GM23338 (cell line): ENCODE results near the gene ATXN7. TPM values are rescaled to one million over a fixed set of nuclear protein-coding genes. Genes with fewer than 3 reads are reported as not detected.

Experiments used
- ATAC-seq: fragments of 200-7000 bp; cut with Tn5 transposase; 3 replicates; pipeline ENCODE4 v1.9.1; 2020
- DNase-seq: peaks from one replicate; pipeline ENCODE4 v3.0.0-alpha.2; 2015; ENCODE audit warnings: low spot score
- H2AFZ ChIP-seq: fragments of 200-600 bp; sonication (generic); 2 replicates; pipeline ENCODE4 v1.8.0; 2016; ENCODE audit warnings: antibody characterized with exemption, mild to moderate bottlenecking, moderate library complexity
- H3F3A ChIP-seq: fragments of 200-600 bp; sonication (generic); replicated peaks from 2 replicates; pipeline ENCODE4 v1.8.0; 2017; ENCODE audit warnings: antibody characterized with exemption, mixed run types, low read depth
- H3K27ac ChIP-seq: fragments of 200-600 bp; sonication (generic); 2 replicates; pipeline ENCODE4 v1.6.1; 2016; ENCODE audit warnings: low read depth
- H3K27me3 ChIP-seq: fragments of 200-600 bp; sonication (generic); 2 replicates; pipeline ENCODE4 v1.8.0; 2016; ENCODE audit warnings: mild to moderate bottlenecking, mixed run types, moderate library complexity; ENCODE audit not compliant: insufficient read depth
- H3K36me3 ChIP-seq: fragments of 200-600 bp; sonication (generic); 2 replicates; pipeline ENCODE4 v1.8.0; 2016; ENCODE audit warnings: mild to moderate bottlenecking; ENCODE audit not compliant: insufficient read depth
- H3K4me1 ChIP-seq: fragments of 200-600 bp; sonication (generic); 2 replicates; pipeline ENCODE4 v1.8.0; 2016; ENCODE audit warnings: mild to moderate bottlenecking, moderate library complexity; ENCODE audit not compliant: insufficient read depth
- H3K4me2 ChIP-seq: fragments of 200-600 bp; sonication (generic); 2 replicates; pipeline ENCODE4 v1.7.1; 2017; ENCODE audit warnings: mixed run types
- H3K4me3 ChIP-seq: fragments of 200-600 bp; sonication (generic); 2 replicates; pipeline ENCODE4 v1.6.1; 2016; ENCODE audit warnings: mixed run types
- H3K79me2 ChIP-seq: fragments of 200-600 bp; sonication (generic); replicated peaks from 2 replicates; pipeline ENCODE4 v1.8.0; 2017; ENCODE audit warnings: mild to moderate bottlenecking; ENCODE audit not compliant: insufficient read depth
- H3K9me2 ChIP-seq: fragments of 200-600 bp; sonication (generic); 2 replicates; pipeline ENCODE4 v1.8.0; 2017; ENCODE audit not compliant: insufficient read depth
- H4K20me1 ChIP-seq: fragments of 200-600 bp; sonication (generic); replicated peaks from 2 replicates; pipeline ENCODE4 v1.8.0; 2017; ENCODE audit warnings: mild to moderate bottlenecking; ENCODE audit not compliant: insufficient read depth
- H3K27ac Mint-ChIP-seq: 2 replicates; pipeline ENCODE4 v1.8.0; 2020; ENCODE audit warnings: inconsistent platforms, mild to moderate bottlenecking, moderate library complexity, mixed read lengths
- H3K27me3 Mint-ChIP-seq: 3 replicates; pipeline ENCODE4 v1.8.0; 2022; ENCODE audit warnings: low read depth, mild to moderate bottlenecking, moderate library complexity, mixed read lengths, inconsistent platforms; ENCODE audit not compliant: insufficient read depth, poor library complexity
- H3K36me3 Mint-ChIP-seq: 3 replicates; pipeline ENCODE4 v1.8.0; 2021; ENCODE audit warnings: low read depth, mild to moderate bottlenecking, inconsistent platforms, moderate library complexity, mixed read lengths
- H3K4me1 Mint-ChIP-seq: 3 replicates; pipeline ENCODE4 v1.8.0; 2020; ENCODE audit warnings: mild to moderate bottlenecking, inconsistent platforms, mixed read lengths
- H3K4me3 Mint-ChIP-seq: 3 replicates; pipeline ENCODE4 v1.8.0; 2021; ENCODE audit warnings: moderate library complexity, mild to moderate bottlenecking, inconsistent platforms, mixed read lengths
- H3K9me3 Mint-ChIP-seq: 3 replicates; pipeline ENCODE4 v1.8.0; 2020; ENCODE audit warnings: moderate library complexity, mild to moderate bottlenecking, inconsistent platforms, mixed read lengths
- ETS1 ChIP-seq: IDR thresholded peaks from 2 replicates; pipeline ENCODE4 v1.6.1; 2016; ENCODE audit warnings: antibody characterized with exemption
- EZH2 ChIP-seq: fragments of 200-600 bp; sonication (generic); IDR thresholded peaks from one replicate; pipeline ENCODE4 v1.8.0; 2017; ENCODE audit warnings: antibody characterized with exemption, mild to moderate bottlenecking, low read depth; ENCODE audit not compliant: unreplicated experiment
- EZH2phosphoT487 ChIP-seq: fragments of 200-600 bp; sonication (generic); IDR thresholded peaks from one replicate; pipeline ENCODE4 v1.8.1; 2018; ENCODE audit warnings: antibody characterized with exemption; ENCODE audit not compliant: unreplicated experiment
- JUNB ChIP-seq: IDR thresholded peaks from one replicate; pipeline ENCODE4 v1.6.1; 2016; ENCODE audit warnings: antibody characterized with exemption; ENCODE audit not compliant: unreplicated experiment
- NANOG ChIP-seq: IDR thresholded peaks from 2 replicates; pipeline ENCODE4 v1.6.1; 2016; ENCODE audit warnings: antibody characterized with exemption, borderline replicate concordance
- STAT1 ChIP-seq: IDR thresholded peaks from one replicate; pipeline ENCODE4 v1.6.1; 2016; ENCODE audit warnings: antibody characterized with exemption; ENCODE audit not compliant: unreplicated experiment
- ZNF331 ChIP-seq: fragments of 250-450 bp; sonication (Bioruptor Pico); IDR thresholded peaks from 2 replicates; pipeline ENCODE4 v1.5.0; 2020; ENCODE audit warnings: low read depth, mild to moderate bottlenecking, moderate library complexity
- ZNF462 ChIP-seq: fragments of 250-450 bp; sonication (Bioruptor Pico); IDR thresholded peaks from 2 replicates; pipeline ENCODE4 v1.5.0; 2020; ENCODE audit warnings: mild to moderate bottlenecking, moderate library complexity
- polyA plus RNA-seq: library from polyadenylated mRNA; unstranded; fragments of >200 nt; fragmentation: Nextera tagmentation; extraction: Ambion mirVana; gene quantifications from 2 replicates; pipeline ENCODE4 v1.2.1, GENCODE V29; 2016
- total RNA-seq: library from RNA; depleted of rRNA; stranded (reverse); fragments of >200 nt; shearing (Covaris generic); gene quantifications from 2 replicates; pipeline ENCODE4 v1.2.3, GENCODE V29; 2014
- TF ChIP-seq, protein P1 (sequence below): IDR thresholded peaks from one replicate; pipeline ENCODE4 v1.6.1; 2018; ENCODE audit warnings: antibody characterized with exemption; ENCODE audit not compliant: unreplicated experiment

ATXN7 gene
- total and polyA plus RNA-seq, 2 experiments from 2014 or later, result 4.0 to 17.2 TPM

DNA sequence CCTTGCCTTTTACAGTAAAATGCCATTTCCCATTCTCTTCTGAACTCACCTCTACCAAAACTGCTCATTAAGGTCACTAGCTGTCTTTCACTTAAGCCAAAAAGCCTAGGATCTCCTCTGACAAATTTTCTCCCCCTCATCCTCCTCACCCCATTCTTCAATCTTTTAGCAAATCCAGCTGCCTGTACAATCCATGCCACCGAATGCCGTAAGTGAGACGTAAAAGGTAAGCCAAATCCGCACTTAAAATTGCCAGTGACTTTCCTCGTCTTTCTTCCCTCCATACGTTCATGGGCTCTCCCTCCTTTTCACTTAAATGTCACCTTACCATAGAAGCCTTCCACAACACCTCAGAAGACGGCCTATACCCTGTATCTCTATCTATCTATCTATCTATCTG, 145.9 kb downstream of the ATXN7 start:
- Histone ChIP-seq H3K79me2 (no peaks in the 10 kb centered on the region), H2AFZ (no peak overlapping the region), H3K4me3 (no peak overlapping the region), H3K27me3 (no peaks in the 10 kb centered on the region), H3F3A (no peaks in the 10 kb centered on the region; the same call in 1 of the 2 replicates), H3K4me1 (no peaks in the 10 kb centered on the region), H4K20me1 (peaks cover 4% of the 10 kb centered on the region; the same call in 1 of the 2 replicates), H3K9me2 (no peaks in the 10 kb centered on the region), H3K4me2 (no peak overlapping the region), H3K36me3 (peaks cover 34% of the 10 kb centered on the region; the same call in 1 of the 2 replicates), H3K27ac (no peak overlapping the region)
- no peaks in the 10 kb centered on the region for H3K9me3 Mint-ChIP-seq
- no peak overlapping the region for H3K27ac Mint-ChIP-seq
- H3K36me3 Mint-ChIP-seq, result peaks cover 54% of the 10 kb centered on the region
- TF ChIP-seq, protein P1, sequence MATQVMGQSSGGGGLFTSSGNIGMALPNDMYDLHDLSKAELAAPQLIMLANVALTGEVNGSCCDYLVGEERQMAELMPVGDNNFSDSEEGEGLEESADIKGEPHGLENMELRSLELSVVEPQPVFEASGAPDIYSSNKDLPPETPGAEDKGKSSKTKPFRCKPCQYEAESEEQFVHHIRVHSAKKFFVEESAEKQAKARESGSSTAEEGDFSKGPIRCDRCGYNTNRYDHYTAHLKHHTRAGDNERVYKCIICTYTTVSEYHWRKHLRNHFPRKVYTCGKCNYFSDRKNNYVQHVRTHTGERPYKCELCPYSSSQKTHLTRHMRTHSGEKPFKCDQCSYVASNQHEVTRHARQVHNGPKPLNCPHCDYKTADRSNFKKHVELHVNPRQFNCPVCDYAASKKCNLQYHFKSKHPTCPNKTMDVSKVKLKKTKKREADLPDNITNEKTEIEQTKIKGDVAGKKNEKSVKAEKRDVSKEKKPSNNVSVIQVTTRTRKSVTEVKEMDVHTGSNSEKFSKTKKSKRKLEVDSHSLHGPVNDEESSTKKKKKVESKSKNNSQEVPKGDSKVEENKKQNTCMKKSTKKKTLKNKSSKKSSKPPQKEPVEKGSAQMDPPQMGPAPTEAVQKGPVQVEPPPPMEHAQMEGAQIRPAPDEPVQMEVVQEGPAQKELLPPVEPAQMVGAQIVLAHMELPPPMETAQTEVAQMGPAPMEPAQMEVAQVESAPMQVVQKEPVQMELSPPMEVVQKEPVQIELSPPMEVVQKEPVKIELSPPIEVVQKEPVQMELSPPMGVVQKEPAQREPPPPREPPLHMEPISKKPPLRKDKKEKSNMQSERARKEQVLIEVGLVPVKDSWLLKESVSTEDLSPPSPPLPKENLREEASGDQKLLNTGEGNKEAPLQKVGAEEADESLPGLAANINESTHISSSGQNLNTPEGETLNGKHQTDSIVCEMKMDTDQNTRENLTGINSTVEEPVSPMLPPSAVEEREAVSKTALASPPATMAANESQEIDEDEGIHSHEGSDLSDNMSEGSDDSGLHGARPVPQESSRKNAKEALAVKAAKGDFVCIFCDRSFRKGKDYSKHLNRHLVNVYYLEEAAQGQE, result no peak
- TF ChIP-seq JUNB (no peak), ZNF331 (CRISPR knock-in tag) (no peak), EZH2 (no peak), ETS1 (no peak), NANOG (no peak)
- no peak for DNase-seq
- ATAC-seq, result no peak
- H3K4me3 Mint-ChIP-seq, result no peak overlapping the region
- H3K4me1 Mint-ChIP-seq, result no peaks in the 10 kb centered on the region
- no peaks in the 10 kb centered on the region for H3K27me3 Mint-ChIP-seq

DNA sequence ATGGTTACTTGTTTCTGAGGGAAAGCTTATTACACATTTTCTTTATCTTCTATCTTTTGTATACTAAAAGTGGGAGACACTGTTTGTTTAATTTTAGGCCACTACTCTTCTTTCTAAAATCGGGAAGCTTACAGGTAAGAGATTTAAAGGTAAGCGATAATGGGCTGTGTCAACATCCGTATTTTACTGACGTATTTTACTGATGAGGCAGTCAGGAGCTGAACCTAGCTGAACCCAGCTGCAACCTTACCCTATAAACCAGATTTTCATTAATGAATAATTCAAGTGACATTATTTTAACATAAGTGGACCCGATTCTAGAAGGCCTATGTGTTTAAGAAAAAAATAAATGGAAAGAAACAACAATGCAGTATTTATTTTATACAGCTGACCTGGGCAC, 146.5 kb downstream of the ATXN7 start:
- no peak overlapping the region for H3K4me3 ChIP-seq
- no peak overlapping the region for H3K4me3 Mint-ChIP-seq
- TF ChIP-seq ZNF462 (CRISPR knock-in tag) (no peak), EZH2phosphoT487 (no peak), ZNF331 (CRISPR knock-in tag) (no peak), STAT1 (no peak), EZH2 (no peak), ETS1 (no peak)

More for the DNA sequence above, 146.5 kb downstream of the ATXN7 start:
- DNase-seq (no peak), ATAC-seq (no peak)
- Mint-ChIP-seq H3K9me3 (no peaks in the 10 kb centered on the region), H3K27me3 (no peaks in the 10 kb centered on the region), H3K4me1 (no peaks in the 10 kb centered on the region), H3K36me3 (peaks cover 60% of the 10 kb centered on the region), H3K27ac (no peak overlapping the region)
- Histone ChIP-seq H3K27me3 (no peaks in the 10 kb centered on the region), H3K9me2 (no peaks in the 10 kb centered on the region), H3K4me2 (no peak overlapping the region), H3K4me1 (no peaks in the 10 kb centered on the region), H4K20me1 (peaks cover 4% of the 10 kb centered on the region; the same call in 1 of the 2 replicates), H3K79me2 (no peaks in the 10 kb centered on the region), H2AFZ (no peak overlapping the region), H3F3A (no peaks in the 10 kb centered on the region; the same call in 1 of the 2 replicates), H3K36me3 (peaks cover 34% of the 10 kb centered on the region; the same call in 1 of the 2 replicates), H3K27ac (no peak overlapping the region)
